ENCODE data around the gene WFDC1. TPM values are rescaled to one million over a fixed set of nuclear protein-coding genes. Genes with fewer than 3 reads are reported as not detected.
"Not testable (repeated sequence)": the region's sequence is repeated elsewhere in the genome, so short reads cannot be mapped to it uniquely, and the experiment has no call there.

The WFDC1 gene
- total RNA-seq, 3 donors from 2014 or later, result 0.16 to 3.3 (median 1.3) TPM

- Histone ChIP-seq H3K36me3 (no peaks in the 10 kb centered on the region), H3K27me3 (no peaks in the 10 kb centered on the region), H3K4me1 (no peaks in the 10 kb centered on the region), H3K4me3 (no peak overlapping the region), H3K27ac (no peak overlapping the region), H3K9me3 (peaks cover 7 to 12% of the 10 kb centered on the region in 2 donors)
- intact Hi-C loops (cut with DNase I; ENCODE audit: low total_unique reads), result no loop called here
- TF ChIP-seq POLR2A (IDR thresholded peaks at IDR 0.05) (no peak), CTCF (IDR thresholded peaks at IDR 0.05) (no peak), POLR2AphosphoS5 (IDR thresholded peaks at IDR 0.05) (no peak)
- DNase-seq (ENCODE audit: low spot score in 2 of 2), result no peak
Measured at GRCh38 chr16:84331998-84332780, 37.5 kb downstream of the WFDC1 start.

GRCh38 chr16:84332975-84333684 lies 38.5 kb downstream of the WFDC1 start:
- no peaks in the 10 kb centered on the region for H3K4me1 ChIP-seq
- TF ChIP-seq POLR2A (IDR thresholded peaks at IDR 0.05) (no peak), POLR2AphosphoS5 (IDR thresholded peaks at IDR 0.05) (no peak), CTCF (IDR thresholded peaks at IDR 0.05) (no peak)
- no peak overlapping the region for H3K4me3 ChIP-seq
- intact Hi-C loops (cut with DNase I; ENCODE audit: low total_unique reads), result no loop called here
- H3K36me3 ChIP-seq, result no peaks in the 10 kb centered on the region
- no peak for DNase-seq (ENCODE audit: low spot score in 2 of 2)
- no peaks in the 10 kb centered on the region for H3K27me3 ChIP-seq
- H3K27ac ChIP-seq, result no peak overlapping the region
- peaks cover 8 to 15% of the 10 kb centered on the region in 2 donors for H3K9me3 ChIP-seq

GRCh38 chr16:84334058-84334457 lies 39.4 kb downstream of the WFDC1 start:
- Histone ChIP-seq H3K27me3 (no peaks in the 10 kb centered on the region), H3K9me3 (peaks cover 8 to 15% of the 10 kb centered on the region in 2 donors), H3K36me3 (no peaks in the 10 kb centered on the region), H3K27ac (no peak overlapping the region), H3K4me1 (no peaks in the 10 kb centered on the region), H3K4me3 (no peak overlapping the region)
- no peak for DNase-seq (ENCODE audit: low spot score in 2 of 2)
- no peak for TF ChIP-seq POLR2A (IDR thresholded peaks at IDR 0.05)
- intact Hi-C loops (cut with DNase I; ENCODE audit: low total_unique reads), result no loop called here

- intact Hi-C loops (cut with DNase I; ENCODE audit: low total_unique reads), result no loop called here
- Histone ChIP-seq H3K27me3 (no peaks in the 10 kb centered on the region), H3K9me3 (peaks cover 8 to 15% of the 10 kb centered on the region in 2 donors), H3K4me1 (no peaks in the 10 kb centered on the region), H3K36me3 (no peaks in the 10 kb centered on the region), H3K4me3 (no peak overlapping the region), H3K27ac (no peak overlapping the region)
- TF ChIP-seq POLR2AphosphoS5 (IDR thresholded peaks at IDR 0.05), result no peak
- TF ChIP-seq CTCF (IDR thresholded peaks at IDR 0.05), result no peak
- no peak for TF ChIP-seq POLR2A (IDR thresholded peaks at IDR 0.05)
- no peak for DNase-seq (ENCODE audit: low spot score in 2 of 2)
Measured at GRCh38 chr16:84334482-84334881, 39.8 kb downstream of the WFDC1 start.

GRCh38 chr16:84337236-84337635 lies 42.6 kb downstream of the WFDC1 start:
- H3K36me3 ChIP-seq; H3K4me1 ChIP-seq; intact Hi-C loops (cut with DNase I; ENCODE audit: low total_unique reads); H3K4me3 ChIP-seq; DNase-seq (ENCODE audit: low spot score in 2 of 2); H3K27ac ChIP-seq; H3K27me3 ChIP-seq: not testable (repeated sequence)
- peaks cover 8 to 15% of the 10 kb centered on the region in 2 donors for H3K9me3 ChIP-seq

GRCh38 chr16:84339311-84339710 lies 44.6 kb downstream of the WFDC1 start:
- Histone ChIP-seq H3K27me3 (no peaks in the 10 kb centered on the region), H3K27ac (no peak overlapping the region), H3K4me1 (peaks cover 0 to 4% of the 10 kb centered on the region in 2 donors), H3K36me3 (no peaks in the 10 kb centered on the region), H3K9me3 (peaks cover 8 to 15% of the 10 kb centered on the region in 2 donors), H3K4me3 (no peak overlapping the region)
- TF ChIP-seq POLR2AphosphoS5 (IDR thresholded peaks at IDR 0.05) (no peak), CTCF (IDR thresholded peaks at IDR 0.05) (no peak), POLR2A (IDR thresholded peaks at IDR 0.05) (no peak)
- DNase-seq (ENCODE audit: low spot score in 2 of 2), result no peak
- intact Hi-C loops (cut with DNase I; ENCODE audit: low total_unique reads), result no loop called here
